GM12878 (cell line): ENCODE data around the gene SNX11. TPM values are rescaled to one million over a fixed set of nuclear protein-coding genes. Genes with fewer than 3 reads are reported as not detected.

Experiments
- ATAC-seq: fragments of 200-7000 bp; cut with Tn5 transposase; 3 replicates; pipeline ENCODE4 v1.9.1; 2020; ENCODE audit warnings: mild to moderate bottlenecking, moderate library complexity
- BruUV-seq: library from RNA; stranded (reverse); fragments of 400-500 nt; replicated peaks from 2 replicates; lab custom pipeline; 2021; lab: Mats Ljungman, UMichigan
- CTCF ChIA-PET: fragments of 300-600 bp; sonication (Branson Sonifier 250); formaldehyde crosslinking; extraction: SDS; loops from one replicate; lab custom pipeline; 2021; ENCODE audit warnings: inconsistent platforms; lab: Yijun Ruan, JAX
- POLR2A ChIA-PET: fragments of 350-600 bp; formaldehyde crosslinking; extraction: SDS; loops from one replicate; lab custom pipeline; 2021; ENCODE audit warnings: inconsistent platforms; lab: Charles Lee
- RAD21 ChIA-PET: fragments of 300-600 bp; sonication (Branson Sonifier 250); formaldehyde crosslinking; loops from one replicate; lab custom pipeline; 2023; ENCODE audit warnings: antibody characterized with exemption; ENCODE audit not compliant: unreplicated experiment; lab: Charles Lee
- SMC1A ChIA-PET: fragments of 300-600 bp; sonication (Branson Sonifier 250); formaldehyde crosslinking; loops from one replicate; lab custom pipeline; 2023; ENCODE audit not compliant: unreplicated experiment, uncharacterized antibody; lab: Charles Lee
- DNase-seq: peaks from one replicate; pipeline ENCODE4 v3.0.0-alpha.2; 2011; ENCODE audit warnings: low read depth, low spot score
- FAIRE-seq: peaks from 3 replicates; lab custom pipeline; 2011; peaks lifted over from hg19 to GRCh38; lab: Jason Lieb, UNC
- H2AFZ ChIP-seq: 2 replicates; pipeline ENCODE4 v1.6.0; 2011; ENCODE audit warnings: low read depth, low read length, control low read depth; ENCODE audit not compliant: control insufficient read depth
- H3K27ac ChIP-seq: 2 replicates; pipeline ENCODE4 v1.5.1; 2011; ENCODE audit warnings: control low read depth; ENCODE audit not compliant: control insufficient read depth, insufficient read depth
- H3K27me3 ChIP-seq, 2 experiments: replicated peaks in 1 of 2; 2 replicates each; pipeline versions ENCODE4 v1.6.0 to v1.6.1; 2011; ENCODE audit warnings: low read length in 1 of 2; ENCODE audit not compliant: control insufficient read depth in 2 of 2, insufficient read depth in 2 of 2
- H3K36me3 ChIP-seq, 2 experiments: 2 replicates each; pipeline ENCODE4 v1.5.1; 2011; ENCODE audit warnings: low read length in 1 of 2; ENCODE audit not compliant: control insufficient read depth in 2 of 2, insufficient read depth in 2 of 2
- H3K4me1 ChIP-seq: 2 replicates; pipeline ENCODE4 v1.6.1; 2011; ENCODE audit warnings: mild to moderate bottlenecking, low read length, moderate library complexity, mixed read lengths; ENCODE audit not compliant: control insufficient read depth, insufficient read depth
- H3K4me2 ChIP-seq: 2 replicates; pipeline ENCODE4 v1.6.0; 2011; ENCODE audit warnings: control low read depth; ENCODE audit not compliant: control insufficient read depth, insufficient read depth
- H3K4me3 ChIP-seq: fragments of 200-600 bp; sonication (generic); 2 replicates; pipeline ENCODE4 v1.5.1; 2016
- H3K79me2 ChIP-seq: 2 replicates; pipeline ENCODE4 v1.6.0; 2011; ENCODE audit warnings: low read length; ENCODE audit not compliant: control insufficient read depth, insufficient read depth
- H3K9ac ChIP-seq: 2 replicates; pipeline ENCODE4 v1.8.0; 2011; ENCODE audit warnings: low read length, control low read depth, mixed read lengths; ENCODE audit not compliant: control insufficient read depth, insufficient read depth
- H3K9me3 ChIP-seq: replicated peaks from 3 replicates; pipeline ENCODE4 v1.5.1; 2011; ENCODE audit warnings: mild to moderate bottlenecking, low read length; ENCODE audit not compliant: control insufficient read depth, insufficient read depth
- H4K20me1 ChIP-seq: 2 replicates; pipeline ENCODE4 v1.6.0; 2011; ENCODE audit not compliant: control insufficient read depth, insufficient read depth
- POLR2A ChIP-seq: IDR thresholded peaks from 2 replicates; pipeline ENCODE4 v1.6.1; 2011; ENCODE audit warnings: low read depth, mild to moderate bottlenecking, low read length
- POLR2AphosphoS5 ChIP-seq: IDR thresholded peaks from 2 replicates; pipeline ENCODE4 v1.6.1; 2011; ENCODE audit warnings: mild to moderate bottlenecking, low read length, inconsistent platforms
- SREBF2 ChIP-seq: IDR thresholded peaks from 2 replicates; pipeline ENCODE4 v1.6.1; 2012; ENCODE audit warnings: mild to moderate bottlenecking, low read length
- STAT3 ChIP-seq: IDR thresholded peaks from 2 replicates; pipeline ENCODE4 v1.6.1; 2011; ENCODE audit warnings: low read depth, low read length, improper control_type of control experiment
- WGBS: methylation state at CpG from one replicate; pipeline ENCODE4 v1.1.6; 2016; ENCODE audit warnings: low lambda C conversion rate; ENCODE audit not compliant: insufficient replicate concordance, insufficient coverage; ENCODE audit errors: missing lambda C conversion rate; 5-methylcytosine and 5-hydroxymethylcytosine counted together
- in situ Hi-C: fragments of 300-500 bp; cut with MboI; formaldehyde crosslinking; loops from 9 replicates; pipeline ENCODE4 v1.14.3; 2018; ENCODE audit warnings: mixed read lengths
- intact Hi-C: fragments of 100-400 bp; cut with micrococcal nuclease; formaldehyde crosslinking; loops from one replicate; pipeline ENCODE4 v1.14.2; 2022; ENCODE audit not compliant: unreplicated experiment
- polyA plus RNA-seq, 11 experiments: library from polyadenylated mRNA; depleted of rRNA in 4 of 11; unstranded in 6 of 11; stranded (reverse) in 5 of 11; fragments of >200 nt; fragmentation: Nextera tagmentation in 4 of 11; fragmentation: Illumina TruSeq in 1 of 11; extraction: Ambion mirVana in 4 of 11; extraction: Trizol in 1 of 11; gene quantifications; 1 replicate in 1 of 11; 2 replicates in 10 of 11; pipeline versions ENCODE4 v1.2.1 to v1.2.3, GENCODE V29; 2011 to 2016; ENCODE audit warnings: inconsistent platforms in 2 of 11, missing spikeins in 2 of 11, low read depth in 1 of 11
- total RNA-seq, 4 experiments: library from RNA; depleted of rRNA in 3 of 4; stranded (reverse); fragments of >200 nt in 3 of 4; fragmentation: Illumina TruSeq in 1 of 4; extraction: Trizol in 1 of 4; gene quantifications; 2 replicates each; pipeline versions ENCODE4 v1.2.1 to v1.2.3, GENCODE V29; 2013 to 2021

Gene SNX11
- total and polyA plus RNA-seq, 10 of the 15 experiments (the other 5 are each of a cell fraction or from before 2014, with no cell fraction given): 34.2 to 127 (median 61.8) TPM

DNA sequence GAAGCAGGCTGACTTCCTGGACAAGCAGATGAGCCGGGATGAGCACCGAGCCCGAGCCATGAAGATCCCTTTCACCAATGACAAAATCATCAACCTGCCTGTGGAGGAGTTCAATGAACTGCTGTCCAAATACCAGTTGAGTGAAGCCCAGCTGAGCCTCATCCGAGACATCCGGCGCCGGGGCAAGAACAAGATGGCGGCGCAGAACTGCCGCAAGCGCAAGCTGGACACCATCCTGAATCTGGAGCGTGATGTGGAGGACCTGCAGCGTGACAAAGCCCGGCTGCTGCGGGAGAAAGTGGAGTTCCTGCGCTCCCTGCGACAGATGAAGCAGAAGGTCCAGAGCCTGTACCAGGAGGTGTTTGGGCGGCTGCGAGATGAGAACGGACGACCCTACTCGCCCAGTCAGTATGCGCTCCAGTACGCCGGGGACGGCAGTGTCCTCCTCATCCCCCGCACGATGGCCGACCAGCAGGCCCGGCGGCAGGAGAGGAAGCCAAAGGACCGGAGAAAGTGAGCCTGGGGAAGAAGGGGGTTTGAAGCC lies 48.4 kb upstream of the SNX11 start:
- ChIA-PET POLR2A (interaction anchor here (1.6 to 2.2 kb wide), 2 partner anchors 10 to 32 kb away, joined by 3 to 15 read pairs; partner anchors contain the start of gene NFE2L1), CTCF (interaction anchor here (1.3 to 7.2 kb wide), 4 partner anchors 9 to 33 kb away, joined by 5 to 43 read pairs (median 21); no protein-coding TSS in a partner anchor), SMC1A (interaction anchor here (1.0 to 3.9 kb wide), 5 partner anchors 10 to 28 kb away, joined by 3 to 15 read pairs (median 5); no protein-coding TSS in a partner anchor), RAD21 (interaction anchor here (5.7 kb wide), 1 partner anchor 33 kb away, joined by 32 read pairs; no protein-coding TSS in a partner anchor)
- H3K9me3 ChIP-seq: no peaks in the 10 kb centered on the region
- ATAC-seq (no peak), DNase-seq (no peak), FAIRE-seq (no peak)
- H3K79me2 ChIP-seq: peaks cover 39% of the 10 kb centered on the region
- no peaks in the 10 kb centered on the region for H4K20me1 ChIP-seq
- H2AFZ ChIP-seq: no peak overlapping the region
- BruUV-seq: TSS peak; percentile 38
- no peak overlapping the region for H3K4me2 ChIP-seq
- no peak overlapping the region for H3K4me3 ChIP-seq
- no peak overlapping the region for H3K9ac ChIP-seq
- TF ChIP-seq POLR2A: peak; percentile 33; the same call in 1 of the 2 replicates
- no peak for TF ChIP-seq SREBF2
- in situ Hi-C loops: no loop called here
- H3K36me3 ChIP-seq: peaks cover 37 to 48% of the 10 kb centered on the region in 2 experiments
- intact Hi-C loops: no loop called here
- H3K4me1 ChIP-seq: peaks cover 17% of the 10 kb centered on the region
- H3K27ac ChIP-seq: no peak overlapping the region
- 97% methylated on average over 32 of the region's 32 CpGs for WGBS
- no peaks in the 10 kb centered on the region for H3K27me3 ChIP-seq

- H3K4me3 ChIP-seq: no peak overlapping the region
- no peak overlapping the region for H3K4me2 ChIP-seq
- no peak overlapping the region for H3K9ac ChIP-seq
- ChIA-PET POLR2A (interaction anchor here (1.6 to 3.0 kb wide), 2 partner anchors 10 to 33 kb away, joined by 3 to 11 read pairs; no protein-coding TSS in a partner anchor), RAD21 (interaction anchor here (0.6 to 2.5 kb wide), 3 partner anchors 11 to 106 kb away, joined by 3 to 6 read pairs (median 3); no protein-coding TSS in a partner anchor), CTCF (interaction anchor here (2.9 kb wide), 1 partner anchor 34 kb away, joined by 19 read pairs; no protein-coding TSS in a partner anchor), SMC1A (interaction anchor here (0.7 kb wide), 1 partner anchor 866 kb away, joined by 4 read pairs; no protein-coding TSS in a partner anchor)
- peaks cover 41 to 45% of the 10 kb centered on the region in 2 experiments for H3K36me3 ChIP-seq
- intact Hi-C loops: no loop called here
- no peak for ATAC-seq
- no TSS peak for BruUV-seq
- peaks cover 14% of the 10 kb centered on the region for H3K4me1 ChIP-seq
- no peak for DNase-seq
- no peak overlapping the region for H2AFZ ChIP-seq
- H3K79me2 ChIP-seq: peaks cover 30% of the 10 kb centered on the region
- TF ChIP-seq POLR2AphosphoS5 (peak; percentile 37; the same call in 1 of the 2 replicates), STAT3 (no peak)
- H3K9me3 ChIP-seq: no peaks in the 10 kb centered on the region
- no peak overlapping the region for H3K27ac ChIP-seq
- H3K27me3 ChIP-seq: no peaks in the 10 kb centered on the region
- FAIRE-seq: no peak
- in situ Hi-C loops: no loop called here
- H4K20me1 ChIP-seq: no peaks in the 10 kb centered on the region
- 94% methylated on average over 7 of the region's 7 CpGs for WGBS
These were observed 47.3 kb upstream of the SNX11 start for GRCh38 chr17:48060249-48060648.
